Measurements from ENCODE around the gene CABLES1.

DNA sequence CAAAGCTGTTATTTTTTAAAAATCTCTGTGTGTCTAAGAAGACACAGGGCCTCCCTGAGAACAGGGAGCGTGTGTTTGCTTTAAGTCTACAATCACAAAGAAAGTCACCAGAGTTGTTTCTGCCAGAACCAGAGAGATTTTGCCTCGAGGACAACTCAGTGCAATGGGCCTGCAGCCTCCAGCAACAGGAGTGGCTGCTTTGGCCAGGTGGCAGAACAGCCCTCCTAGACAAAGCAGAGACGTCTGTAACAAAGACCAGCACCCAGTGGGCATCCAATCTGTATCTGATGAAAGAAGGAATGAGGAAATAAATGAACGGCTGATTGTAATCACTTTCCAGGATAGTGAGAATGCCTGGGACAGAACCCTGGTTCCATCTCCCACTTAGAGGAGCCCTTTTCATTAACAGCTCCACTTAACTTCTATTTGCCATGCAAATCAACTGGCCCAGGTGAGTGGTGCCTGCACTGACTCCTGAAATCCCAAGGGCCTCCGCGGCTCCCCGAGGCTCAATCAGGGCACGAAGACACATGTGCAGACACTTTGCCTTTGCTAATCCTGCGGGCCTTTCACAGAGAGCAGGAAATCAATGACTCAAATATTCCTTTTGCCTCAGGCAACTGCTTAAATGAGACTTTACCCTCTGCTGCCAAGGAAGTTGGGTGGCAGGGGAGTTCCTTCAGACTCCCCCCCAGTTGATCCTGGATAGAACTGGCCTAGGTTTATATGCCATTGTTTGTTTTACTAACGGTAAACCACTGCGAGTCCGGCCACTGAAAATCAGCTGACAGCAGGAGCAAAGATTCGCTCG lies 146.5 kb downstream of the CABLES1 start:
- TF ChIP-seq, protein P1, sequence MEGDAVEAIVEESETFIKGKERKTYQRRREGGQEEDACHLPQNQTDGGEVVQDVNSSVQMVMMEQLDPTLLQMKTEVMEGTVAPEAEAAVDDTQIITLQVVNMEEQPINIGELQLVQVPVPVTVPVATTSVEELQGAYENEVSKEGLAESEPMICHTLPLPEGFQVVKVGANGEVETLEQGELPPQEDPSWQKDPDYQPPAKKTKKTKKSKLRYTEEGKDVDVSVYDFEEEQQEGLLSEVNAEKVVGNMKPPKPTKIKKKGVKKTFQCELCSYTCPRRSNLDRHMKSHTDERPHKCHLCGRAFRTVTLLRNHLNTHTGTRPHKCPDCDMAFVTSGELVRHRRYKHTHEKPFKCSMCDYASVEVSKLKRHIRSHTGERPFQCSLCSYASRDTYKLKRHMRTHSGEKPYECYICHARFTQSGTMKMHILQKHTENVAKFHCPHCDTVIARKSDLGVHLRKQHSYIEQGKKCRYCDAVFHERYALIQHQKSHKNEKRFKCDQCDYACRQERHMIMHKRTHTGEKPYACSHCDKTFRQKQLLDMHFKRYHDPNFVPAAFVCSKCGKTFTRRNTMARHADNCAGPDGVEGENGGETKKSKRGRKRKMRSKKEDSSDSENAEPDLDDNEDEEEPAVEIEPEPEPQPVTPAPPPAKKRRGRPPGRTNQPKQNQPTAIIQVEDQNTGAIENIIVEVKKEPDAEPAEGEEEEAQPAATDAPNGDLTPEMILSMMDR (IDR thresholded peaks at IDR 0.05), result no peak
- TF ChIP-seq POLR2A (IDR thresholded peaks at IDR 0.05), result no peak

All from Peyer's patch (tissue), 4 donors.